GM21515 (cell line): Measurements from ENCODE around the gene IL1RAPL2.
"Not testable (repeated sequence)": the region's sequence is repeated elsewhere in the genome, so short reads cannot be mapped to it uniquely, and the experiment has no call there.

ENCODE experiments used
- ATAC-seq: cut with Tn5 transposase; IDR thresholded peaks from one replicate; pipeline ENCODE4 v1.9.1; 2021; ENCODE audit not compliant: unreplicated experiment

The IL1RAPL2 gene

GRCh38 chrX:104565791-104566680 is at the start of gene IL1RAPL2:
IL1RAPL2 (plus strand) TSS chrX:104566199.
- no peak for ATAC-seq

DNA sequence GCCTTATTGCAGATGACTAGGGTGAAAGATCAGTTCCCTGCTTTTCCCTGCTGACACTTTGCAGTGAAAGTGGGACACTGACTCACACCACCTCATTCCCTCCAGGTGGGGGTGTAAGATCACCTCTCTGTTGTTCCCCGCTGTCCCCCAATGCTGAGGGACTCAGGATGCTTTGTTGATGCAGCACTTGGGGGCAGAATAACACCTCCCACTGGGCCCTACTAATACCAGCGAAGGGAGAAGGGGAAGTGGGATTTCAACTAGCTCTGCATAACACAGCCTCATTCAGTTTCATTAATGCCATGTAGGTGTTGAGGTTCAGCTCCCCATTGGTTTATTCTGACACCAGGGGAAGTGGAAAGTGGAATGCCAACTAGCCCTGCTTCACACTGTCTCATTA is 43.6 kb upstream of the IL1RAPL2 start:
- ATAC-seq: no peak

- no peak for ATAC-seq
Observed at GRCh38 chrX:104523858-104524257, 42.1 kb upstream of the IL1RAPL2 start.

DNA sequence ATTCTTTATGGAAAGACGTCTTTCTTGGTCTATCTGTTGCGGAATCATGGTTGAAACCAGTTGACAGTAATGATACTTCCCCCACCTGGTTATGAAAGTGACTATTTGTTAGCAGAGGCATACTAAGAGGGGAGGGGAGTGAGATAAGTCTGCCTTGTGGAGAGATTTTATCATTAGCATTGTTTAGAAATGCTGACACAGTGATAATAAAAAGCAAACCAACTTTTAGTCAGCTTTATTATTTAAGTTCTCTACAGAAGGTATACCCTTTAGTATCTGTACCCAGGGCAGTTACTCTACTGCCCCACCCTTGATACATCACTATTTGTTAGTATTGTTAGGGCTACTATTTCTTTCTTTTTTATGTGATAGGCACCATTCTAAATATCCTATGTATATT is 26.9 kb upstream of the IL1RAPL2 start:
- no peak for ATAC-seq

- ATAC-seq: not testable (repeated sequence)
Observed at GRCh38 chrX:104542447-104542846, 23.6 kb upstream of the IL1RAPL2 start.

- no peak for ATAC-seq
Observed at GRCh38 chrX:104564335-104564734, 1.7 kb upstream of the IL1RAPL2 start.

DNA sequence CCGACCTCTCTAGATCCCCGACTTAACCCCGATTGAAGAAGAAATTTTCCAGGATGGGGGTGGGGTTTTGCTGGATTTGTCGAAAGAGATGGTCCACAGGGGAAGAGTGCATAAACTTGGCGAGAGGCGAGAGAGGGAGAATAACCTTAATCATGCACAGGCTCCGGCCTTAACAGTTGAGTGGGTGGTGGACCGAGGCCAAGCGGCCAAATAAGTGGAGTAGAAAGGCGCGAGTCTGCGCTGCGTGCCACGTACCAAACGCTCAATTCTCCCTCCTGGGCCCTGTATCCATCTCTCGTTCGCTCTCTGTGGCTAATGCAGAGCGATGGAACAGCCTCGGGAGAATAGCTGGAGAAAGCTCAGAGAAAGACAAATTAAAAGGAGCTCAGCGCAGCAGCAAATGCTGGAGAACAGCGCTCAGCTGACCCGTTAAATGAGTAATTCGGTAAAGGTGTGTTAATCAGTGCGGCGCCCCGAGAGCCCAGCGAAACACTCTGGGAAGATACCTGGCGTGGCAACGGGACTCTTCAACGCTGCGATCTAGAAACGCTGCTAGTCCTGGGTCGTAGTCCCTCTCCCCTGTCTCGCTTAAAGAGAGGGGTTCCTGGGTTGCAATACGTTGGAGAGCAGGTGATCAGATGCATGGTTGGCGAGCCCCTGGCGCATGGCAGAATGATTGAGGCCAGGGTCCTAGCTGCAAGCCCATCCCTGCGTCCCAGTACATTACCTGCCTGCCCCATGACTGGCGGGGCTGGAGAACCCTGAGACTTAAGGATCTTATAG is 887 bp upstream of the IL1RAPL2 start:
- no peak for ATAC-seq

GRCh38 chrX:104566681-104567501 is 892 bp downstream of the IL1RAPL2 start:
- ATAC-seq: no peak

GRCh38 chrX:104567506-104567905 is 1.5 kb downstream of the IL1RAPL2 start:
- ATAC-seq: no peak

GRCh38 chrX:104568304-104568915 is 2.4 kb downstream of the IL1RAPL2 start:
- no peak for ATAC-seq

- ATAC-seq: no peak
Observed at GRCh38 chrX:104618106-104618895, 52.3 kb downstream of the IL1RAPL2 start.

GRCh38 chrX:104621781-104622180 is 55.8 kb downstream of the IL1RAPL2 start:
- ATAC-seq: no peak

- ATAC-seq: no peak
Observed at GRCh38 chrX:104641176-104641575, 75.2 kb downstream of the IL1RAPL2 start.

- no peak for ATAC-seq
Observed at GRCh38 chrX:104647084-104647483, 81.1 kb downstream of the IL1RAPL2 start.

GRCh38 chrX:104659005-104659744 is 93.2 kb downstream of the IL1RAPL2 start:
- no peak for ATAC-seq

GRCh38 chrX:104660092-104660491 is 94.1 kb downstream of the IL1RAPL2 start:
- no peak for ATAC-seq

GRCh38 chrX:104662694-104663093 is 96.7 kb downstream of the IL1RAPL2 start:
- no peak for ATAC-seq

DNA sequence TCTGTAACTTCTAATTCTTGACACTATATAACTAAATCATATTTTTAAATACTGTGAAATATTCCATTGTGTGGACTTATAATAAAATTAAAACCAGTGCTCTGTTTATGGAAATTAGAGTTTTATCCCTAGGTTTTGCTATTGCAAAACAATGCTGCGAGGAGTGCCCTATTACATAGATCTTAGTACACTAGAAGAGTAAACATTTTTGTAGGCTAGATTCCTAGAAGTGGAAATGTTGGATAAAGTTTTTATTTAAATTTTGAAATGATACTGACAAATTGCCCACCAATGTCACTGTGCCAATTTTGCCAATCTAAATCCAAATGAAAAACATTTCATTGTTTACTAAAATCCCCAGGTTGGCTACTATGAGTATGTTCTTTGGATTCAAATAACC is 99.7 kb downstream of the IL1RAPL2 start:
- no peak for ATAC-seq

- ATAC-seq: no peak
Observed at GRCh38 chrX:104668550-104668949, 102.6 kb downstream of the IL1RAPL2 start.
